Kidney (tissue), 14 donors: ENCODE measurements around the gene MEN1. TPM values are rescaled to one million over a fixed set of nuclear protein-coding genes. Genes with fewer than 3 reads are reported as not detected.

Experiments
- DNase-seq, 5 donors: peaks; one replicate each; pipeline ENCODE4 v3.0.0-alpha.2; 2013 to 2020
- FAIRE-seq: peaks from 2 replicates; lab custom pipeline; 2012; peaks lifted over from hg19 to GRCh38; lab: Jason Lieb, UNC
- H3K27ac ChIP-seq, 2 donors: one replicate each; pipeline ENCODE4 v1.7.0; 2013; ENCODE audit warnings: low read depth in 2 of 2, low read length in 2 of 2, inconsistent platforms in 1 of 2
- H3K27me3 ChIP-seq: one replicate; pipeline ENCODE4 v1.7.1; 2013; ENCODE audit warnings: low read length, inconsistent platforms; ENCODE audit not compliant: control insufficient read depth, insufficient read depth
- H3K36me3 ChIP-seq, 3 donors: one replicate each; pipeline versions ENCODE4 v1.7.0 to v1.7.1; 2013; ENCODE audit warnings: low read length in 3 of 3, control low read depth in 1 of 3, inconsistent platforms in 1 of 3; ENCODE audit not compliant: insufficient read depth in 3 of 3, control insufficient read depth in 2 of 3
- H3K4me1 ChIP-seq, 3 donors: one replicate each; pipeline versions ENCODE4 v1.7.0 to v1.7.1; 2013; ENCODE audit warnings: low read length in 3 of 3, inconsistent platforms in 1 of 3, low read depth in 1 of 3; ENCODE audit not compliant: control insufficient read depth in 2 of 3, insufficient read depth in 2 of 3
- H3K4me3 ChIP-seq, 3 donors: one replicate each; pipeline versions ENCODE4 v1.7.0 to v1.8.1; 2013; ENCODE audit warnings: low read length in 3 of 3, control low read depth in 1 of 3, inconsistent platforms in 1 of 3
- H3K9ac ChIP-seq, 3 donors: one replicate each; pipeline versions ENCODE4 v1.7.0 to v1.7.1; 2013; ENCODE audit warnings: low read length in 3 of 3, control low read depth in 1 of 3, inconsistent platforms in 1 of 3
- H3K9me3 ChIP-seq, 3 donors: one replicate each; pipeline versions ENCODE4 v1.7.0 to v1.7.1; 2013; ENCODE audit warnings: low read length in 3 of 3, control low read depth in 1 of 3, inconsistent platforms in 1 of 3; ENCODE audit not compliant: control insufficient read depth in 2 of 3, insufficient read depth in 1 of 3
- intact Hi-C: fragments of 100-400 bp; cut with DNase I; formaldehyde crosslinking; loops from one replicate; pipeline ENCODE4 v1.11.1; 2022
- polyA plus RNA-seq: library from polyadenylated mRNA; stranded (reverse); fragments of 350-450 nt; fragmentation: Illumina TruSeq; extraction: RNeasy Lipid Tissue Mini Kit (QIAGEN cat#74804); gene quantifications from one replicate; pipeline ENCODE4 v1.2.3, GENCODE V29; 2014; ENCODE audit warnings: low read depth, low replicate concordance; ENCODE audit not compliant: insufficient read depth
- total RNA-seq: library from RNA; stranded (reverse); fragmentation: NEBNext Ultra II Directional; extraction: Animal tissue kit (Norgen Biotek cat#: 25700); gene quantifications from one replicate; pipeline ENCODE4 v1.2.1, GENCODE V29; 2021
- TF ChIP-seq, protein P1 (sequence below): IDR thresholded peaks from 3 replicates; pipeline ENCODE4 v1.5.1; 2012; ENCODE audit warnings: mild to moderate bottlenecking, moderate library complexity, borderline replicate concordance; ENCODE audit not compliant: insufficient read depth; ENCODE audit errors: extremely low read depth
- donor health status: control.
- donor health status: control.
- donor health status: control.
- donor health status: control.
- donor health status: control.
- donor health status: DM: yes; HTN: yes; CAD: no.
- donor health status: Normal renal cell carcinoma (clear cell type).

The MEN1 gene
- total and polyA plus RNA-seq, 2 donors from 2014 or later: 20.9 to 24.0 TPM

DNA sequence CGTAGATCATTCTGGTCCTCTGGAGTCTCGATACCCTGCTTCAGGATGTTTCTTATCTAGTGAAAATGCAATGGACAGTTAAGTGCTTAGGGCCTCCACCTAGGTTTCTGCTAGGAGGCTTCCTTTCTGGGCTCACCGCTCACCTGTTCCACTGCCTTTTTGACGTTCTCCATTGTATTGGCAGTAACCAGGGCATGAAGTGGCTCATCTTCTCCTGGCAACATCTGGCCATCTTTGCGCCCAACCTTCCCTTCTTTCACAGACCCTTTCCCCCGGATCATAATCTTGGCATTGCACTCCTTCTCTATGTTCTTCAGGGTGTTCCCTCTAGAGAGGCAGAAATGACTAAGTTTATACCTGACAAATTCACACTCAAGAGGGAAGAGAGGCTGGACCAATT, 41.1 kb downstream of the MEN1 start:
- peaks cover 0 to 31% (median 0%) of the 10 kb centered on the region in 3 donors for H3K4me1 ChIP-seq
- FAIRE-seq: no peak
- no peaks in the 10 kb centered on the region for H3K27me3 ChIP-seq
- no peak overlapping the region for H3K4me3 ChIP-seq
- H3K9ac ChIP-seq: no peak overlapping the region
- TF ChIP-seq, protein P1, sequence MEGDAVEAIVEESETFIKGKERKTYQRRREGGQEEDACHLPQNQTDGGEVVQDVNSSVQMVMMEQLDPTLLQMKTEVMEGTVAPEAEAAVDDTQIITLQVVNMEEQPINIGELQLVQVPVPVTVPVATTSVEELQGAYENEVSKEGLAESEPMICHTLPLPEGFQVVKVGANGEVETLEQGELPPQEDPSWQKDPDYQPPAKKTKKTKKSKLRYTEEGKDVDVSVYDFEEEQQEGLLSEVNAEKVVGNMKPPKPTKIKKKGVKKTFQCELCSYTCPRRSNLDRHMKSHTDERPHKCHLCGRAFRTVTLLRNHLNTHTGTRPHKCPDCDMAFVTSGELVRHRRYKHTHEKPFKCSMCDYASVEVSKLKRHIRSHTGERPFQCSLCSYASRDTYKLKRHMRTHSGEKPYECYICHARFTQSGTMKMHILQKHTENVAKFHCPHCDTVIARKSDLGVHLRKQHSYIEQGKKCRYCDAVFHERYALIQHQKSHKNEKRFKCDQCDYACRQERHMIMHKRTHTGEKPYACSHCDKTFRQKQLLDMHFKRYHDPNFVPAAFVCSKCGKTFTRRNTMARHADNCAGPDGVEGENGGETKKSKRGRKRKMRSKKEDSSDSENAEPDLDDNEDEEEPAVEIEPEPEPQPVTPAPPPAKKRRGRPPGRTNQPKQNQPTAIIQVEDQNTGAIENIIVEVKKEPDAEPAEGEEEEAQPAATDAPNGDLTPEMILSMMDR: no peak
- H3K27ac ChIP-seq: no peak overlapping the region
- DNase-seq: no peak
- intact Hi-C loops: no loop called here
- H3K36me3 ChIP-seq: peaks cover 47 to 85% (median 80%) of the 10 kb centered on the region in 3 donors
- H3K9me3 ChIP-seq: no peaks in the 10 kb centered on the region

DNA sequence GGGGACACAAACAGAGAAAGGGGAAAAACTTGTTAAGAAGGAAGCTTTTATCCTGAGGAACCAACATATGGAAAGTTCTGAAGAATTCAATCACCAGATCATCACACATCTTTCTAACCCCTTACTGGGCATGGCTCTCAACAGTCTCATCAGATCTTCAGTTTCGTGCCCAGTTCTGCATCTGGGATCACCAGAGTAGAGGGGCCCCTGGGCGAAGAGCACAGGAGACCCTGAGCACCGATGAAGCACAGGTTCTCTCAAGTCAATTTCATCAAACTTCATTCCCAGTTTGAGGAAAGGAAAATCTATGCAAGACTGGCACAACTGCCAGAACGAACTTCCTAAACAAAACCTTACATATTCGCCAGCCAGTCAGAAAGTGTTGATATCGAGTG, 42.1 kb downstream of the MEN1 start:
- FAIRE-seq (no peak), DNase-seq (no peak)
- Histone ChIP-seq H3K4me1 (peaks cover 0 to 35% (median 7%) of the 10 kb centered on the region in 3 donors), H3K9ac (no peak overlapping the region), H3K27me3 (no peaks in the 10 kb centered on the region), H3K4me3 (no peak overlapping the region), H3K36me3 (peaks cover 40 to 85% (median 74%) of the 10 kb centered on the region in 3 donors), H3K27ac (no peak overlapping the region), H3K9me3 (no peaks in the 10 kb centered on the region)
- TF ChIP-seq, protein P1: no peak
- intact Hi-C loops: no loop called here

DNA sequence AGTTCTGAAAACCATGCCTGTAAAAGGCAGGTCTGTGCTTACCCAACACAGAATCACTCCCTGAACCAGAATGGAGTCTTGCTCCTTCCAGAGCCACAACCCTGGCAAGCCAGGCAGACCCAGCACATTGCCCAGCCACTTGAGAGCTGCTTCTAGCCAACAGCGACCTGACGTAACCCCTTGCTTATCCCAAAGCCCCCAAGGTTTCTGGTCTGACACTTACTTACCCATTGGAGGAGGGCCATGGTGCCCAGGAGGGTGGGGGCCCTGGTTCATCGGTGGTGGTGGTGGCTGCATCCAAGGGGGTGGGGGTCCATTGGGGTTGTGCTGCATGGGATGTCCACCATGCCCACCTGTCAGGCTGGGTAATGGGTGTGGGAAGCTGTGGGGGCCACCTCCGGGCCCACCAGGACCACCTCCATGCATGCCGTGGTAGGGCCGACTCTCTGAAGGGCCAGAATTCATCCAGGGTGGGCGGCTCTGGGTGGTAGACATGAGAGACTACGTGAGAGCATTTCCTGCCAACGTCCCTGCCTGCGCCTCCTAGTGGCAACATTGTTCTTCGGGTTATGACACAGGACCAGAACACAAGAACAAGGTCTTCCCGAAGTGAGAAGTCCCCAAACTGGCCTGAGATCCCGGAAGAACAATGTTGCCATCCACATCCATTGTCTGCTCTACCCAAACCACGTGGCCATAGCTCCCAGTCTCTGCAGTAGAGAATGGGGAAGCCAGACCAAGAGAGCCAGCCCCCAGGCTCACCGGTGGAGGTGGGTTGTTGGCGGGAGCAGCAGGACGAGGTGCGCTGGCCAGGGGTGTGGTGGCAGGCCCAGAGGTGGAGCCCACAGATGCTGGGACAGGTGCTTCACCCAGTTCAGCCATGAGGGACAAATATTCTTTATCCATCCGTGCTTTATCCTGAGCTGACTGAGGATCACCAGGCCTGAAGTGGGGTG, 42.7 kb downstream of the MEN1 start:
- no peak for FAIRE-seq
- TF ChIP-seq, protein P1: peak; percentile 35
- intact Hi-C loops: no loop called here
- no peaks in the 10 kb centered on the region for H3K9me3 ChIP-seq
- no peak overlapping the region for H3K9ac ChIP-seq
- H3K4me3 ChIP-seq: no peak overlapping the region
- peaks cover 0 to 35% (median 7%) of the 10 kb centered on the region in 3 donors for H3K4me1 ChIP-seq
- peaks cover 34 to 78% (median 69%) of the 10 kb centered on the region in 3 donors for H3K36me3 ChIP-seq
- peak overlapping the region in 1 of 2 donors; percentile 8 for H3K27ac ChIP-seq
- DNase-seq: peak; percentile 67 to 86 (median 76)
- no peaks in the 10 kb centered on the region for H3K27me3 ChIP-seq
